ENCODE measurements around the gene CHGA. TPM values are rescaled to one million over a fixed set of nuclear protein-coding genes. Genes with fewer than 3 reads are reported as not detected.

Gene CHGA
- total and polyA plus RNA-seq, 10 donors: 0.09 to 0.20 TPM; not detected in 8

GRCh38 chr14:92970271-92970670 is 47.3 kb downstream of the CHGA start:
- WGBS, 5 donors: 71 to 97% (median 80%) methylated on average over 6 to 12 of the region's 12 CpGs
- H3K36me3 ChIP-seq: peaks cover 0 to 36% (median under 1%) of the 10 kb centered on the region in 6 donors
- H3K27ac ChIP-seq: peak overlapping the region in 5 of 8 donors; percentile 5 to 67 (median 34)
- DNase-seq: peak; percentile 63
- intact Hi-C loops (cut with DNase I; ENCODE audit: low total_unique reads): loop anchor here (5.0 kb wide), 1 partner anchor 218 kb away; no protein-coding TSS in a partner anchor
- H3K4me1 ChIP-seq: peaks cover 0 to 42% (median 5%) of the 10 kb centered on the region in 6 donors
- no peak for TF ChIP-seq POLR2A (IDR thresholded peaks at IDR 0.05)
- TF ChIP-seq POLR2AphosphoS5 (IDR thresholded peaks at IDR 0.05): no peak
- no peak for TF ChIP-seq CTCF (IDR thresholded peaks at IDR 0.05 in 8 of 11, conservative IDR thresholded peaks at IDR 0.05 in 3 of 11)
- peaks cover 0 to 11% (median 0%) of the 10 kb centered on the region in 8 donors for H3K9me3 ChIP-seq
- H3K4me3 ChIP-seq: no peak overlapping the region
- no peaks in the 10 kb centered on the region for H3K27me3 ChIP-seq (replicated peaks in 1 of 7)

GRCh38 chr14:92971601-92972180 is 48.7 kb downstream of the CHGA start:
- Histone ChIP-seq H3K4me3 (no peak overlapping the region), H3K9me3 (peaks cover 5 to 25% (median 12%) of the 10 kb centered on the region in 8 donors), H3K27ac (no peak overlapping the region), H3K36me3 (peaks cover 0 to 50% (median 7%) of the 10 kb centered on the region in 6 donors), H3K27me3 (replicated peaks in 1 of 7) (no peaks in the 10 kb centered on the region), H3K4me1 (peaks cover 0 to 37% (median 5%) of the 10 kb centered on the region in 6 donors)
- 95 to 99% (median 96%) methylated on average over 11 to 16 of the region's 16 CpGs for WGBS, 5 donors
- peak; percentile 56 for DNase-seq
- intact Hi-C loops (cut with DNase I; ENCODE audit: low total_unique reads): loop anchor here (5.0 kb wide), 1 partner anchor 219 kb away; no protein-coding TSS in a partner anchor
- TF ChIP-seq CTCF (IDR thresholded peaks at IDR 0.05 in 8 of 11, conservative IDR thresholded peaks at IDR 0.05 in 3 of 11): no peak
- TF ChIP-seq POLR2A (IDR thresholded peaks at IDR 0.05): no peak
- TF ChIP-seq POLR2AphosphoS5 (IDR thresholded peaks at IDR 0.05): no peak

- WGBS, 5 donors: 72 to 86% (median 78%) methylated on average over 9 to 12 of the region's 12 CpGs
- no peak overlapping the region for H3K4me3 ChIP-seq
- peak overlapping the region in 2 of 8 donors; percentile 56 to 65 for H3K27ac ChIP-seq
- peaks cover 5 to 42% (median 28%) of the 10 kb centered on the region in 8 donors for H3K9me3 ChIP-seq
- peaks cover 0 to 66% (median 11%) of the 10 kb centered on the region in 6 donors for H3K36me3 ChIP-seq
- H3K27me3 ChIP-seq (replicated peaks in 1 of 7): no peaks in the 10 kb centered on the region
- peaks cover 0 to 33% (median 5%) of the 10 kb centered on the region in 6 donors for H3K4me1 ChIP-seq
- DNase-seq: peak; percentile 83
- peak in 10 of 11 experiments; percentile 27 to 78 (median 62) for TF ChIP-seq CTCF (IDR thresholded peaks at IDR 0.05 in 8 of 11, conservative IDR thresholded peaks at IDR 0.05 in 3 of 11)
- no peak for TF ChIP-seq POLR2A (IDR thresholded peaks at IDR 0.05)
- peak; percentile 47 to 59 (median 49) for TF ChIP-seq POLR2AphosphoS5 (IDR thresholded peaks at IDR 0.05)
- intact Hi-C loops (cut with DNase I; ENCODE audit: low total_unique reads): loop anchor here (5.0 kb wide), 1 partner anchor 221 kb away; no protein-coding TSS in a partner anchor
These were observed 50.4 kb downstream of the CHGA start for GRCh38 chr14:92973261-92973797.
